GM12864 (cell line): ENCODE results near the gene OTC.

Experiments
- DNase-seq: peaks from one replicate; pipeline ENCODE4 v3.0.0-alpha.2; 2011; ENCODE audit warnings: low read depth
- H3K4me3 ChIP-seq: 2 replicates; pipeline ENCODE4 v1.5.1; 2011; ENCODE audit warnings: mild to moderate bottlenecking, low read depth, low read length, control low read depth
- TF ChIP-seq, protein P1 (sequence below): IDR thresholded peaks from 2 replicates; pipeline ENCODE4 v1.5.1; 2011; ENCODE audit warnings: low read depth, mild to moderate bottlenecking, moderate library complexity, low read length, control low read depth, inconsistent platforms; ENCODE audit errors: missing control alignments

Gene OTC

DNA sequence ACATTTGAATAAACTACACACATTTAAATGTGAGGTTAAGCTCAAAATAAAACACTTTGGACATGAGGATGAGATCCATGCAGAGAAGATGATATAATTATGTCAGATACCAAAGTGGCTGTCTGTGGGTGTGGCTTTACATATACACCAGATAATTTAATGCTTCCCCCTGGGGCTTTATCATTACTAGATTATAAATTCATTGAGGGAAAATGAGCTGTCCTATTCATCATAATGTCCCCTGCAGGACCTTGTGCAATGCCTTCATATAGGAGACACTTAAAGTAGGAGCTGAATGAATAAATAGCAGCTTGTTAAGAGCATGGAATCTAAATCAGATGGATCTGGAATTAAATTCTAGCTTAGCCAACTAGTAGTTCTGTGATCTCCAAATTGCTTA, 49.7 kb downstream of the OTC start:
- TF ChIP-seq, protein P1, sequence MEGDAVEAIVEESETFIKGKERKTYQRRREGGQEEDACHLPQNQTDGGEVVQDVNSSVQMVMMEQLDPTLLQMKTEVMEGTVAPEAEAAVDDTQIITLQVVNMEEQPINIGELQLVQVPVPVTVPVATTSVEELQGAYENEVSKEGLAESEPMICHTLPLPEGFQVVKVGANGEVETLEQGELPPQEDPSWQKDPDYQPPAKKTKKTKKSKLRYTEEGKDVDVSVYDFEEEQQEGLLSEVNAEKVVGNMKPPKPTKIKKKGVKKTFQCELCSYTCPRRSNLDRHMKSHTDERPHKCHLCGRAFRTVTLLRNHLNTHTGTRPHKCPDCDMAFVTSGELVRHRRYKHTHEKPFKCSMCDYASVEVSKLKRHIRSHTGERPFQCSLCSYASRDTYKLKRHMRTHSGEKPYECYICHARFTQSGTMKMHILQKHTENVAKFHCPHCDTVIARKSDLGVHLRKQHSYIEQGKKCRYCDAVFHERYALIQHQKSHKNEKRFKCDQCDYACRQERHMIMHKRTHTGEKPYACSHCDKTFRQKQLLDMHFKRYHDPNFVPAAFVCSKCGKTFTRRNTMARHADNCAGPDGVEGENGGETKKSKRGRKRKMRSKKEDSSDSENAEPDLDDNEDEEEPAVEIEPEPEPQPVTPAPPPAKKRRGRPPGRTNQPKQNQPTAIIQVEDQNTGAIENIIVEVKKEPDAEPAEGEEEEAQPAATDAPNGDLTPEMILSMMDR = no peak
- H3K4me3 ChIP-seq = no peak overlapping the region
- no peak for DNase-seq

DNA sequence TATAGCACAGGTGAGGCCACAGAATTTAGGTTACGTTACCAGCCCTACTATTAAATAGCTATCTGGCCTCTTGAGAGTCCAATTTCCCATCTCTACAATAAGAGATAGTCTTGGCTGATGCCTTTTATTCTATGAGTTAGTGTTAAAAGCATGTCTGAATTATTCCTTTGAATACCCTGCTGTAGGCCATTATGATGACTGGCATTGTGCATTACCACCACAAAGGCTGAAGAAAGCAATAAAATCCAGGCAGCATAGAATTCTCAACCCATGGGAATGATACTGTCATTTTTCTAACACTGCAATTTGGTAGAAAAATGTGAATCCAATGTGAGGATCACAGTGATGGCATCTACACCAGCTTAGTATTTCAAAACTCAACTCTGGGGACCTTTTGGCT, 51.4 kb downstream of the OTC start:
- TF ChIP-seq, protein P1 = no peak
- DNase-seq = no peak
- H3K4me3 ChIP-seq = no peak overlapping the region

DNA sequence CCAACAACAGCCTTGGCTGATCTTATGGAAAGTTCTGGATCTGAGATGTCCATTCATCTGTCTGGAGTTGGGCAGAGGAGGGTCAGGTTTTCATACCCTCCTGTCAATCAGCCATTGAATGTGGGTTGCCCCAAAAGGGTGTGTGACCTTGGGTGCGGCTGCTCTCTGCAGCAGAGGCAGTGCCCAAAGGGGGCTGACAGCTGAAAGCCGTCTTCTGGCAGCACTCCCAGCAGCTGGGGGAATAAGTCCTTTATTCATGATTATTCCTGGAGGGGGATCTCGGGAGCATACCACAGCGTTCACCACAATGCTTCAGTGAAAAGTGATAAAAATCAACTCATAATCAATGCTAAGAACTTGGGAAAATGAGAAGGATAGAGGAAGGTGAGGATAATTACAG, 54.7 kb downstream of the OTC start:
- no peak overlapping the region for H3K4me3 ChIP-seq
- TF ChIP-seq, protein P1 = no peak
- DNase-seq = no peak

DNA sequence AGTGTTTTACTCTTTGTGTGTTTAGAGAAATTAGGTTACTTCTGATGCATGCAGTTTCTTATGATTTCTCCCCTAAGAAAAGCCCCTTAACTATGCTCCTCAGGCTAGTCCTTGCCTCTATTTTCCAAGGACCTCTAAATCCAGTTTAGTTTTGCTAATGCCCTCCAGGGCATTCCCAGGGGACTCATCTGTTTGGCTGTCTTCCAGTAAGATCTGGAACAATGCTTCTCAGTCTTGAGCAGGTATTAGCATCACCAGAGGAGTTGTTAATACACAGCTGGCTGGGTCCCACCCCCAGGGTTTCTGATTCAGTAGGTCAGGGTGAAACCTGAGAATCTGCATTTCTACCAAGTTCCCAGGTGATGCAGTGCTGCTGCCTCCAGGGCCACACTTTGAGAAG, 56.9 kb downstream of the OTC start:
- TF ChIP-seq, protein P1 = no peak
- DNase-seq = no peak

DNA sequence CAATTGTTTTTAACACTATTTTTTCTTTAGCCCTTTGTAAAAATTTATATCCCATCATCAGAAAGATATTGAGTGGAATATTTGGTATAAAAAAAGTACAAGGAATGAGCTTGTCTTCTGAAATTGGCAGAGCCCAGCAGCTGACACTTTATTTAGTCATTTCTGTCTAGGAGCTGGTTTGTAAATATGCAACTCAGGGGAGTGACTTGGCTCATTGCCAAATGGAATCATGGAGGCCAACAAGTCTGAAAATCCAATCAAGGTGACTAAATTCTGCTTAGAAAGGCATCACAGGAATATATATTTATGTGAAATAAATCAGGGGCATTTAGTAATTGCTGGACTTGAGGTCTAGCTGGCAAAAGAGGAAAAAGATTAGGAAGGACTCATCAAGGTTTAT, 74.4 kb downstream of the OTC start:
- TF ChIP-seq, protein P1 = no peak
- DNase-seq = no peak
- no peak overlapping the region for H3K4me3 ChIP-seq

More for the DNA sequence above, 56.9 kb downstream of the OTC start:
- no peak overlapping the region for H3K4me3 ChIP-seq

DNA sequence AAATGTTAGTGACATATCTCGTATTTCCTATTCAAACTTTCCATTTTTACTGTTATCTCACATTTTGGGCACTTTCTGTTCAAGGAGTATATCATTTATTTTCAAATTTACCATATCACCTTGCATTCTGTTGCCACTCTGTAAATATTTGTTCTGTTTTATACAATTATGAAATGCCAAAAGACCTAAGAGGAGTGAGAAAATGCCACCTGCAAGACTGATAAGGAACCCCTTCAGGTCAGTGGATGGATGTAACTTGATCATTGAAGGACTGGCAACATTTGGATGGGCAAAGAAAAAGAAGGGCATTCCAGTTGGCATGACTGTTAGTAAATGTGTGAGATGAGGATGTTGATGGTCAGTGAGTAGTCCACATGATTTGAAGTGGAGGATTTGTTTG, 79.1 kb downstream of the OTC start:
- H3K4me3 ChIP-seq = no peak overlapping the region
- TF ChIP-seq, protein P1 = no peak
- no peak for DNase-seq

DNA sequence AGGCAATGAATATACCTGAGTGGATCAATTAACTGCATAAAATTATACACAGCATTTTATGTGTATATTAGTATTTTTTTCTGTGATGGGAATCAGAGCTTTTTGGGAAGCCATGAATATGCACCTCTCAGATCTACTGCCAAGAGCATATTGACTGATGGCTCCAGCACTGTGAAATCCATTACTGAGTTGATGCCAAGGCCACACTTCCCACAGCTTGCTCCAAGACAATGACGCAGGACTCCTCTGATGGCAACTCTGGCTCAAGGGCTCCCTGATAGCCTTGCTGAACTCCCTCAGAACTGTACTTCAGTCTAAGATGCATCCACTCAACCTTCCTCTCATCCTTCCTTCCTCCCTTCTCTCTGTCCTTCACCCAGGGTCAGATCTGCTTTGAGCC, 82.7 kb downstream of the OTC start:
- TF ChIP-seq, protein P1 = no peak
- DNase-seq = no peak
- no peak overlapping the region for H3K4me3 ChIP-seq
